Left lung (tissue), 10 donors: ENCODE measurements around the gene LONP2. TPM values are rescaled to one million over a fixed set of nuclear protein-coding genes. Genes with fewer than 3 reads are reported as not detected.
"Not testable (repeated sequence)": the region's sequence is repeated elsewhere in the genome, so short reads cannot be mapped to it uniquely, and the experiment has no call there.

Experiments
- ATAC-seq: fragments of 200-7000 bp; cut with Tn5 transposase; one replicate; pipeline ENCODE4 v1.9.1; 2020; ENCODE audit warnings: moderate library complexity
- DNase-seq, 4 donors: peaks; one replicate each; pipeline ENCODE4 v3.0.0-alpha.2; 2013 to 2020
- H3K27ac ChIP-seq, 2 donors: fragments of 200-600 bp; sonication (generic) in 1 of 2; one replicate each; pipeline versions ENCODE4 v1.5.0 to v1.8.0; 2020 to 2021
- H3K27me3 ChIP-seq, 2 donors: fragments of 200-600 bp; sonication (generic) in 1 of 2; one replicate each; pipeline versions ENCODE4 v1.5.0 to v1.8.0; 2020 to 2021
- H3K36me3 ChIP-seq, 2 donors: fragments of 200-600 bp; sonication (generic) in 1 of 2; one replicate each; pipeline versions ENCODE4 v1.5.0 to v1.8.0; 2020 to 2021
- H3K4me1 ChIP-seq, 2 donors: fragments of 200-600 bp; one replicate each; pipeline ENCODE4 v1.8.0; 2021
- H3K4me3 ChIP-seq, 2 donors: fragments of 200-600 bp; sonication (generic) in 1 of 2; one replicate each; pipeline versions ENCODE4 v1.5.0 to v1.8.0; 2020 to 2021; ENCODE audit warnings: mild to moderate bottlenecking in 1 of 2
- H3K9me3 ChIP-seq, 2 donors: fragments of 200-600 bp; sonication (generic) in 1 of 2; one replicate each; pipeline versions ENCODE4 v1.5.0 to v1.8.0; 2020 to 2021
- intact Hi-C, 2 donors: fragments of 100-400 bp; cut with DNase I; formaldehyde crosslinking; loops; one replicate each; pipeline versions ENCODE4 v1.11.2 to v1.14.2; 2022
- polyA plus RNA-seq, 6 donors: library from polyadenylated mRNA; unstranded; fragments of 120-200 nt; gene quantifications; one replicate each; pipeline ENCODE4 v1.2.1, GENCODE V29; 2013; ENCODE audit not compliant: insufficient read length in 6 of 6
- total RNA-seq, 2 donors: library from RNA; stranded (reverse); fragmentation: NEBNext Ultra II Directional; extraction: Animal tissue kit (Norgen Biotek cat#: 25700); gene quantifications; one replicate each; pipeline ENCODE4 v1.2.1, GENCODE V29; 2021
- TF ChIP-seq, protein P1 (sequence below), 2 donors: fragments of 200-600 bp; sonication (generic) in 1 of 2; IDR thresholded peaks; one replicate each; pipeline versions ENCODE4 v1.5.0 to v1.8.0; 2021; ENCODE audit warnings: antibody characterized with exemption in 2 of 2
- donor health status: DM: no; HTN: yes; CAD: no.
- donor health status: DM: no; HTN: no; CAD: no.

The LONP2 gene
- total and polyA plus RNA-seq, 8 donors: 63.2 to 89.2 (median 75.4) TPM

DNA sequence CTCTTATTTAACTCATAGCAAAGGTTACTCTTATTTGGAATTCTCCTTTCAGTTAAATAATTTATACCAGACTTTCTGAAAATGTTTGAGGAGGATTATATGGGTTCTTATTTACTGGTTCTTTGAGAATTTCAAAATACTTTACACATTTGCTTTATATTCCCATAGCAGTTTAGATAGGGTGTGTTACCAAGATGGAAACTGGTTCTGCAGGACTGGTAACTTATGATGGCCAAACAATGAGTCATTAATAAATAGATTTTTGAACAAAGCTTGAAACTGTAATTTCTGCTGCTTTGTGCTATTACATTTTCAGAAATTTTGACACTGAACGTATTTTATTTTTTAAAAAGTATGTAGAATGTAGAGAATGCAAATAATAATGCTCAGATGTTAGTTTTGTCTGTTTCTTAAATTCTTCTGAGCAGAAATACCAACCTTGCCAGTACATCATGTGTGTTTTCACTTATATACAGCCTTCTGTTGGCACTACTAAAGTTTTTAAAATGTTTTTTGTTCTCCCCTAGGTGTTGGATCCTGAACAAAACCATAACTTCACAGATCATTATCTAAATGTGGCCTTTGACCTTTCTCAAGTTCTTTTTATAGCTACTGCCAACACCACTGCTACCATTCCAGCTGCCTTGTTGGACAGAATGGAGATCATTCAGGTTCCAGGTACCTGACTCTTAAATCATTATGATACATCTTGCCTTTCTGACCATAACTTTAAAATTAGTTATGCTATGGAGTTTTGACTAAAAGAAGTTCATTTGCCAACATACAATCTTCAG lies 51.6 kb downstream of the LONP2 start:
- no peaks in the 10 kb centered on the region for H3K27me3 ChIP-seq
- peaks cover 0 to 59% of the 10 kb centered on the region in 2 donors for H3K36me3 ChIP-seq
- H3K9me3 ChIP-seq: no peaks in the 10 kb centered on the region
- H3K27ac ChIP-seq: no peak overlapping the region
- TF ChIP-seq, protein P1, sequence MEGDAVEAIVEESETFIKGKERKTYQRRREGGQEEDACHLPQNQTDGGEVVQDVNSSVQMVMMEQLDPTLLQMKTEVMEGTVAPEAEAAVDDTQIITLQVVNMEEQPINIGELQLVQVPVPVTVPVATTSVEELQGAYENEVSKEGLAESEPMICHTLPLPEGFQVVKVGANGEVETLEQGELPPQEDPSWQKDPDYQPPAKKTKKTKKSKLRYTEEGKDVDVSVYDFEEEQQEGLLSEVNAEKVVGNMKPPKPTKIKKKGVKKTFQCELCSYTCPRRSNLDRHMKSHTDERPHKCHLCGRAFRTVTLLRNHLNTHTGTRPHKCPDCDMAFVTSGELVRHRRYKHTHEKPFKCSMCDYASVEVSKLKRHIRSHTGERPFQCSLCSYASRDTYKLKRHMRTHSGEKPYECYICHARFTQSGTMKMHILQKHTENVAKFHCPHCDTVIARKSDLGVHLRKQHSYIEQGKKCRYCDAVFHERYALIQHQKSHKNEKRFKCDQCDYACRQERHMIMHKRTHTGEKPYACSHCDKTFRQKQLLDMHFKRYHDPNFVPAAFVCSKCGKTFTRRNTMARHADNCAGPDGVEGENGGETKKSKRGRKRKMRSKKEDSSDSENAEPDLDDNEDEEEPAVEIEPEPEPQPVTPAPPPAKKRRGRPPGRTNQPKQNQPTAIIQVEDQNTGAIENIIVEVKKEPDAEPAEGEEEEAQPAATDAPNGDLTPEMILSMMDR (IDR thresholded peaks at IDR 0.05): no peak
- no peak overlapping the region for H3K4me3 ChIP-seq
- DNase-seq (peak in 1 of 4 donors; percentile 59), ATAC-seq (peak; percentile 77)
- H3K4me1 ChIP-seq: peaks cover 0 to 4% of the 10 kb centered on the region in 2 donors
- intact Hi-C loops: no loop called here

DNA sequence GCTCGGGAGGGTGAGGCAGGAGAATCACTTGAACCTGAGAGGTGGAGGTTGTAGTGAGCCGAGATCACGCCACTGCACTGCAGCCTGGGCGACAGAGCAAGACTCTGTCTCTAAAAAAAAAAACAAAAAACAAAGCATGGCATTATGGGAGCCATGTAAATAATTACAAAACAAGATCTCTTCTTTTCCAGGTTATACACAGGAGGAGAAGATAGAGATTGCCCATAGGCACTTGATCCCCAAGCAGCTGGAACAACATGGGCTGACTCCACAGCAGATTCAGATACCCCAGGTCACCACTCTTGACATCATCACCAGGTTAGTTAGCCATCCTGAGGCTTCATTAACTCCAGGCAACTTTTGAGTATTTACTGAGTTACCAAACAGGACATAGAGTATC lies 55.4 kb downstream of the LONP2 start:
- Histone ChIP-seq H3K4me1 (peaks cover 0 to 4% of the 10 kb centered on the region in 2 donors), H3K9me3 (no peaks in the 10 kb centered on the region), H3K4me3 (no peak overlapping the region), H3K27ac (peak overlapping the region in 1 of 2 donors; percentile 38), H3K27me3 (no peaks in the 10 kb centered on the region), H3K36me3 (peaks cover 0 to 68% of the 10 kb centered on the region in 2 donors)
- DNase-seq: no peak
- intact Hi-C loops: no loop called here
- TF ChIP-seq, protein P1 (IDR thresholded peaks at IDR 0.05): no peak
- no peak for ATAC-seq

DNA sequence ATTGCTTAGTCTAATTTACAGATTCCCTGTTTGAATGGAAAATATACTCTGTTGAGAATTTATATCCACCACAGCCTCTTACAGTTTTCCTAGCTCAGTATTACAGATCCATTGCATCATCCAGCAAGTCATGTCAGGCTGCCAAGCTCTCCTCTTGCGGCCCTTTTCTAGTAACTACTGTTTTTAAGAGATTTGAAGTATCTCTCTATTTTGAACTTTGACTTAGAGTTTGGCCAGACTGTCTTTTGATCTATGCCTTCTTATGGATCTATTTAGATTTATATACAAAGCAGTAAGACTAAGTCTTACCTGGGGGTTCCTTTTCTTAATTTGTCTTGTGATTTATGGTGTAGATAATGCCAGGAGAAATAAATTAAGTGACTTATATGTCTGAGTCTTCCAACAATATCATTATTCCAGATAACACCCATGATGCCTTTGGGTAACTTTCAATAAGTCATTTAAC lies 56.3 kb downstream of the LONP2 start:
- Histone ChIP-seq H3K36me3 (peaks cover 0 to 77% of the 10 kb centered on the region in 2 donors), H3K4me1 (no peaks in the 10 kb centered on the region), H3K4me3 (no peak overlapping the region), H3K27ac (peak overlapping the region in 1 of 2 donors; percentile 38), H3K9me3 (no peaks in the 10 kb centered on the region), H3K27me3 (no peaks in the 10 kb centered on the region)
- DNase-seq (no peak), ATAC-seq (peak; percentile 71)
- TF ChIP-seq, protein P1 (IDR thresholded peaks at IDR 0.05): no peak
- intact Hi-C loops: no loop called here

DNA sequence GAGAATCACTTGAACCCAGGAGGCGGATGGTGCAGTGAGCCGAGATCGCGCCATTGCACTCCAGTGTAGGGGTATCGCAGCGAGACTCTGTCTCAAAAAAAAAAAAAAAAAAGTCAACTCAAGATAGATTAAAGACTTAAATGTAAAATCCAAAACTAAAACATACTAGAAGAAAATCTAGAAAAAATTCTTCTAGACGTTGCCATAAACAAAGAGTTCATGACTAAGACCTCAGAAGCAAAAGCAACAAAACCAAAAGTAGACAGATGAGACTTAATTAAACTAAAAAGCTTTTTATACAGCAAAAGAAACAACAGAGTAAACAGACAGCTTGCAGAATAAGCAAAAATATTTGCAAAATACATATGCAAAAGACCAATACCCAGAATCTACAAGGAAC lies 64.4 kb downstream of the LONP2 start:
- H3K36me3 ChIP-seq: peaks cover 0 to 88% of the 10 kb centered on the region in 2 donors
- ATAC-seq: no peak
- no peaks in the 10 kb centered on the region for H3K27me3 ChIP-seq
- TF ChIP-seq, protein P1 (IDR thresholded peaks at IDR 0.05): no peak
- no peak overlapping the region for H3K4me3 ChIP-seq
- intact Hi-C loops: no loop called here
- peak in 1 of 4 donors; percentile 28 for DNase-seq
- H3K4me1 ChIP-seq: no peaks in the 10 kb centered on the region
- H3K27ac ChIP-seq: no peak overlapping the region
- H3K9me3 ChIP-seq: peaks cover 0 to 44% of the 10 kb centered on the region in 2 donors

DNA sequence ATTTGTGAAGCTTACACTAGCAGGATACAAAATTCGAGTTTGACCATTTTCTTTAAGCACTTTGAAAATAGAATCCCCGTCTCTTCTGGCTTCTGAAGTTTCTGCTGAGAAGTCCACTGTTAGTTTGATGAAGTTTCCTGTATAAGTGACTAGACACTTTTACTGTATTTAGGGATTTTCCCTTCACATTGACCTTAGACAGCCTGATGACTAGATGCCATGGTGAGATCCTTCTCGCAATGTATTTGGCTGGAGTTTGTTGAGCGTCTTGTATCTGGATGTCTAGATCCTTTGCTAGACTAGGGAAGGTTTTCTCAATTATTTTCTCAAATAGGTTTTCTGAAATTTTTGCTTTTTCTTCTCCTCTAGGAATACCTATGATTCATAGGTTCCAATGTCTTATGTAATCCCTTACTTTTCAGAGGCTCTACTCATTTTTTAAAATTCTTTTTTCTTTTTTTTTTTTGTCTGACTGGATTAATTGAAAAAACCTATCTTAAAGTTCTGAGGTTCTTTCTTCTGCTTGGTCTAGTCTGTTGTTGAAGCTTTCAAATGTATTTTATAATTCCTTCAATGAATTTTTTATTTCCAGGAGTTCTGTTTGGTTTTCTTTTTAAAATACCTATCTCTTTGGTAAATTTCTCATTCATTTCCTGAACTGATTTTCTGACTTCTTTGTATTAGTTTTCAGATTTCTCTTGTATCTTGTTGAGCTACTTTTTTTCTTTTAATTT lies 67.0 kb downstream of the LONP2 start:
- TF ChIP-seq, protein P1 (IDR thresholded peaks at IDR 0.05): no peak
- H3K4me3 ChIP-seq: no peak overlapping the region
- intact Hi-C loops: no loop called here
- no peaks in the 10 kb centered on the region for H3K27me3 ChIP-seq
- H3K9me3 ChIP-seq: peaks cover 0 to 49% of the 10 kb centered on the region in 2 donors
- H3K36me3 ChIP-seq: peaks cover 0 to 63% of the 10 kb centered on the region in 2 donors
- ATAC-seq: no peak
- no peak for DNase-seq
- H3K27ac ChIP-seq: no peak overlapping the region
- H3K4me1 ChIP-seq: no peaks in the 10 kb centered on the region

DNA sequence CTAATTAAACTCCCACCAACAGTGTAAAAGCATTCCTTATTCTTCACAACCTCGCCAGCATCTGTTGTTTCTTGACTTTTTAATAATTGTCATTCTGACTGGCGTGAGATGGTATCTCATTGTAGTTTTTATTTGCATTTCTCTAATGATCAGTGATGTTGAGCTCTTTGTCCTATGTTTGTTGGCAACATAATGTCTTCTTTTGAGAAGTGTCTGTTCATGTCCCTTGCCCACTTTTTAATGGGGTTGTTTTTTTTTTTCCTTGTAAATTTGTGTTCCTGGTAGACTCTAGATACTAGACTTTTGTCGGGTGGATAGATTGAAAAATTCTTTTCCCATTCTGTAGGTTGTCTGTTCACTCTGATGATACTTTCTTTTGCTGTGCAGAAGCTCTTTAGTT lies 69.8 kb downstream of the LONP2 start:
- H3K27ac ChIP-seq, ATAC-seq, H3K4me3 ChIP-seq, DNase-seq, H3K27me3 ChIP-seq, intact Hi-C loops: not testable (repeated sequence)
- Histone ChIP-seq H3K36me3 (peaks cover 0 to 35% of the 10 kb centered on the region in 2 donors), H3K4me1 (peaks cover 5 to 17% of the 10 kb centered on the region in 2 donors), H3K9me3 (peaks cover 0 to 39% of the 10 kb centered on the region in 2 donors)
